ENCODE data around the gene UROC1. TPM values are rescaled to one million over a fixed set of nuclear protein-coding genes. Genes with fewer than 3 reads are reported as not detected.

UROC1 gene
- total RNA-seq, 1 donor from 2014 or later = not detected

DNA sequence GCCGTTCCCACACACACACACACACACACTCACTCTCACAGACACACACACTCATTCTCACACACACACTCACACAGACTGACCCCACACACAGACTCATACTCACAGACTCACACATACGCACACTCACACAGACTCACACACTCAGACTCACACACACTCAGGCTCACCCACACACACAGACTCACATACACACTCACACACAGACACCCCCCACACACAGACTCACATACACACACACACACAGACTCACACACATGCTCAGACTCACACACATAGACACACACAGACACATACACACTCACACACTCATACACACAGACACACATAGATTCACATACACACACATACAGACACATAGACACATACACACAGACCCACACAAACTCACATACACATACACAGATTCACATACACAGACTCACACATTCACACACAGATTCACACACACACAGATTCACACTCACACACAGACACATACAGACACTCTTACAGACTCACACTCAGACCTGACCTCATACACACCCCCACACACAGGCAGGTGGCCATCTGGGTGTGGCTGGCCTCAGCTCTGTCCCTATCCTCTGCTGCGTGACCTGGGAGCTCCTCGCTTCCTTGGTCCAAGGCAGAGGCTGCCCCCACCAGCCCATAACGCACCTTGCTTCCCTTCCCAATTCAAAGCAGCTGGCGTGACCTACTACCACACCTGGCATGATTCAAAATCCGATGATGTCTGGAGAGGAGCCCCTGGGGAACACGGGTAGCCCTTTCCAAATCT is 39.3 kb upstream of the UROC1 start:
- peak; percentile 98 for FAIRE-seq

DNA sequence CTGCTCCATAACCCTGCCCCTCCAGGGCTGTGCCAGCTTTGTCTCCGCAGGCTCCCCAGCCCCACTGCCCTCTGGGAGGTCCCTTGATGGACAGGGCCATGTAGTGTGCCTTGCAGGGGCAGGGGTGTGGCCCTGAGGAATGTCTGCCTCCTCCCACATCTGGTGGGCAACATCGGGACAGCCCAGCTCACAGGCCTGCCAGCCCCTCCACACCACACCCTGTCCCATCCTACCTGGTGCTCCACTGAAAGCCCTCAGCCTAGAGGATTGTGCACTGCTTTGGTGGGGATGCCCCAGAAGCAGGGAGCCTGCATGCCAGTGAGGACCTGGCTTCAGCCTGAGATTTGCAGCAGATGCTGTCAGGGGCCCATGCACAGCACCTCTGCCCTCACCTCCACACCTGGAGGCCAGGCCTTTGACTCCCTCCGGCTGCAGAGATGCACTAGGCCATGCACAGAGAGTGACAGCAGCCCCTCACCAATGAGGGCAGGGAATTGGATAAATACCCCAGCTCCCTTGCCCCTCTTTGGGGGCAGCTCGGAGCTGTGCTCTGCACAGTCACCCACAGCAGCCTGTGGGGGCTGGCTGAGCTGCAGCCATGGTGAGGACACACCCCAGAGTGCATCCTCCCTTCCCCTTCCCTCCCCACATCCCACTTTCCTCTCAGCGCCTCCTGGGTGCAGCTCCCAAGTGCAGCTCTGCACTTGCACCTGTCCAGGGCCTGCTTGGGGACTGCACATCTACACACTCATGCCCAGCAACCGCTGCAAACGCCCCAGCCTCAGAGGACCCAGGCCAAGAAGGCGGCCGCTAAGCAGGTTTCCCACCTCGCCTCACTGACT is 38.4 kb upstream of the UROC1 start:
- H3K4me3 ChIP-seq (ENCODE audit: low read depth, low read length) = no peak overlapping the region
- TF ChIP-seq, protein P1, sequence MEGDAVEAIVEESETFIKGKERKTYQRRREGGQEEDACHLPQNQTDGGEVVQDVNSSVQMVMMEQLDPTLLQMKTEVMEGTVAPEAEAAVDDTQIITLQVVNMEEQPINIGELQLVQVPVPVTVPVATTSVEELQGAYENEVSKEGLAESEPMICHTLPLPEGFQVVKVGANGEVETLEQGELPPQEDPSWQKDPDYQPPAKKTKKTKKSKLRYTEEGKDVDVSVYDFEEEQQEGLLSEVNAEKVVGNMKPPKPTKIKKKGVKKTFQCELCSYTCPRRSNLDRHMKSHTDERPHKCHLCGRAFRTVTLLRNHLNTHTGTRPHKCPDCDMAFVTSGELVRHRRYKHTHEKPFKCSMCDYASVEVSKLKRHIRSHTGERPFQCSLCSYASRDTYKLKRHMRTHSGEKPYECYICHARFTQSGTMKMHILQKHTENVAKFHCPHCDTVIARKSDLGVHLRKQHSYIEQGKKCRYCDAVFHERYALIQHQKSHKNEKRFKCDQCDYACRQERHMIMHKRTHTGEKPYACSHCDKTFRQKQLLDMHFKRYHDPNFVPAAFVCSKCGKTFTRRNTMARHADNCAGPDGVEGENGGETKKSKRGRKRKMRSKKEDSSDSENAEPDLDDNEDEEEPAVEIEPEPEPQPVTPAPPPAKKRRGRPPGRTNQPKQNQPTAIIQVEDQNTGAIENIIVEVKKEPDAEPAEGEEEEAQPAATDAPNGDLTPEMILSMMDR (IDR thresholded peaks at IDR 0.05; ENCODE audit: insufficient read depth, low read length, severe bottlenecking) = no peak
- DNase-seq (ENCODE audit: low read depth) (no peak), FAIRE-seq (no peak)
- H3K27me3 ChIP-seq (ENCODE audit: control insufficient read depth, insufficient read depth, low read length) = no peaks in the 10 kb centered on the region
- H3K36me3 ChIP-seq (ENCODE audit: control insufficient read depth, insufficient read depth, low read length) = no peaks in the 10 kb centered on the region

More for the DNA sequence above, 39.3 kb upstream of the UROC1 start:
- Histone ChIP-seq H3K4me3 (ENCODE audit: low read depth, low read length) (no peak overlapping the region), H3K36me3 (ENCODE audit: control insufficient read depth, insufficient read depth, low read length) (no peaks in the 10 kb centered on the region), H3K27me3 (ENCODE audit: control insufficient read depth, insufficient read depth, low read length) (no peaks in the 10 kb centered on the region)
- no peak for DNase-seq (ENCODE audit: low read depth)
- TF ChIP-seq, protein P1 (IDR thresholded peaks at IDR 0.05; ENCODE audit: insufficient read depth, low read length, severe bottlenecking) = no peak

DNA sequence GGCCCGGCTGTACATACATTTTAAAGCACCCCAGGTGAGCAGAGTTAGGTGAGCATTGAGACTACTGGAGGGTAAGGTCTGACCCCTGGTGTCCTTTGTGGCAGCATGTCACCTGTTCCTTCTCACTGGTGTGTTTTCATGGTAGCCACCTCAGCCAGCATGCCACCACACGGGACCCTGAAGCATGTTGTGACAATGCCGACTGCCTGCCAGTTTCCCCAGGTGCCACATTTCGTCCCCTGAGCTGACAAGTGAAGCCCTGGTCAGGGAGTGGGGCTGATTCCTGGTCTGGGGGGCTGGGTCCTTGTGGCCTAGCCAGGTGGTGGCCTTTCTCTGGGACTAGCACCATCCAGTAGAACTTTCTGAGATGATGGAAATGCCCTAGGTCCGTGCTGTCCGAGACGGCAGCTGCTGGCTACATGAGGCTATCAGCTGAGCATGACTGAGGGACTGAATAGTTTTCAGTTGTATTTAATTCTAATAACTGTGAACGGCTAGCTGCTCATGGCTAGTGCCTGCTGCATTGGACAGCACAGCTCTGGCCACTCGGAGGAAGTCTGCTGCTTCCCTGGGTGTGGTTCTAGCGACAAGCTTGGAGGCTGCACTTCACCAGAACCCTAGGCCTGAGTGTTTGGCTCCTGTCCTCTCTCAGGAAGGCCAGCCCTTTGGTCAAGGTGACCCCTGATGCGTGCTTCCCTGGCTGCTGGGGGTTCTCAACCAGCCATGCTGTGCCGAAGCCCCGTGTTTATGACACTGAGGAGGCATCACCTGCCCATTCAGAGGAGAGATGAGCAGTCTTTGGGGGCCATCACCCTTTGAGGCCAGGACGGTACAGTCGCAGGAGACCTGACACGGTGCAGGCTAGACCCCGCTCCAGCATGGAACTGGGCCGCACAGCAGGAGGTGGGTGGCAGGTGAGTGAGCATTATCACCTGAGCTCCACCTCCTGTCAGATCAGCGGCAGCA is 37.3 kb upstream of the UROC1 start:
- TF ChIP-seq, protein P1 (IDR thresholded peaks at IDR 0.05; ENCODE audit: insufficient read depth, low read length, severe bottlenecking) = no peak
- DNase-seq (ENCODE audit: low read depth) (no peak), FAIRE-seq (no peak)
- Histone ChIP-seq H3K27me3 (ENCODE audit: control insufficient read depth, insufficient read depth, low read length) (no peaks in the 10 kb centered on the region), H3K4me3 (ENCODE audit: low read depth, low read length) (no peak overlapping the region), H3K36me3 (ENCODE audit: control insufficient read depth, insufficient read depth, low read length) (no peaks in the 10 kb centered on the region)

DNA sequence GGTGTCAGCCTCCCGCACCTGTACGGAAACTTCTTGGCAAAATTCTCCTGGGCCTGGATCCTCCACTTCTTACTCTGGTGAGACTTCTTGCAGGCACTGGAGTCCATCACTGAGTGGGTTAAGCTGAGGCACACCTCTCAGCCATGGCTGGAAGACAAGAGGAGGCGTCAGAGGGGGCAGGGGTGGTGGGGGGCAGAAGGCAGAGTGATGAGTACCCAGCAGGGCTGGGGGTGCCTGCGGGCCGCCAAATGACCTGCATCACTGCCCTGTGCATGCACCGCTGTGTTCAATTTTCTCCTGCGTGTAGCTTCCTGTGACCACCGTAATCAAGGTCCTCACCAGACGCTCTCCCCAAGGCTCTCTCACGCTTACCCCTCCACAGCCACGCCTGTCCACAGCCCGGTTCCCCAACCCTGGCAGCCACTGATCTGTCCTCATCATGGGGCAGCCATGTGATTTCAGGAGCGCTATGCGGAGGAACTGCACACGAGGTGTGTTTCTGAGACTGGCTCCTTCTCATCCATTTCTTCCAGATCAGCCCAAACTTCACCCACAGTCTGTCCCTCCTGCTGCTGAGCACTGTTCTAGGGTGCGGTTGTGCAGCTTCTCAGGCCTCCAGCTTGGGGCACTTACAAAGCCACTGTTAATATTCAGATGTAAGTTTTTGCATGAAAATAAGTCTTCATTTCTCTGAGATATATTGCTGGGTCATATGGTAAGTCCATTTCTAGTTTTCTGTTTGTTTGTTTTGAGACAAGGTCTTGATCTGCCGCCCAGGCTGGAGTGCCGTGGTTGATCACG is 35.9 kb upstream of the UROC1 start:
- Histone ChIP-seq H3K27me3 (ENCODE audit: control insufficient read depth, insufficient read depth, low read length) (peaks cover 2% of the 10 kb centered on the region), H3K36me3 (ENCODE audit: control insufficient read depth, insufficient read depth, low read length) (no peaks in the 10 kb centered on the region), H3K4me3 (ENCODE audit: low read depth, low read length) (no peak overlapping the region)
- DNase-seq (ENCODE audit: low read depth) (no peak), FAIRE-seq (no peak)
- TF ChIP-seq, protein P1 (IDR thresholded peaks at IDR 0.05; ENCODE audit: insufficient read depth, low read length, severe bottlenecking) = no peak
